GM21526 (cell line): ENCODE data around the gene MCU.

Experiments
- ATAC-seq: cut with Tn5 transposase; IDR thresholded peaks from one replicate; pipeline ENCODE4 v1.9.1; 2021; ENCODE audit warnings: moderate library complexity; ENCODE audit not compliant: unreplicated experiment, low FRiP score

Gene MCU

DNA sequence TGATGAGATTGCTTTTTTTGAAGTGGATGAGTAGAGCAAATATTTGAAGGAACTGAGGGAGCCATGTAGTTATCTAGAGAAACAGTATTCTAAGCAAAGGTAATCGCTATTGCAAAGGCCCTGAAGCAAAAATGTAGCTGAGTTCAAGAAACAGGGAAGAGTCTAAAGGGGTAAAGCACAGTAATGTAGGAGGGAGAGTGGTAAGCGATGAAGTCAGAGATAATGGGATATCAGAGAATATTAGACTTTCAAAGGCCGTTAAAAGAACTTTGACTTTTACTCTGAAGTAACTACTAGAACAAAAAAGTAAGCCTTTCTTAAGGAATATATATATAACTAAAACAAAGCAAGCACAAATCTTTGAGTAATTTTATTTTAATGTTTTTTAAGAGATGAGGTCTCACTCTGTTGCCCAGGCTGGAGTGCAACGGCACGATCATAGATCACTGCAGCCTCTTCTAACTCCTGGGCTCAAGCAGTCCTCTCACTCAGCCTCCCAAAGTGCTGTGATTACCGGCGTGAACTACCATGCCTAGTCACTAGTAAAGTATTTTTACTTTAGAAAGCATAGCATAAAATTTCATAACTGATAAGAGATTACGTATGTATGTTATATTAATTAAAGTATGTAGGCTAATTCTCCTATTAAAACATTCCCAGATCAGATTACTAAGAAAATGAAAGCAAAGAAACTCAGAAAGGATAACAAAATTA is 139.9 kb downstream of the MCU start:
- ATAC-seq, result no peak

DNA sequence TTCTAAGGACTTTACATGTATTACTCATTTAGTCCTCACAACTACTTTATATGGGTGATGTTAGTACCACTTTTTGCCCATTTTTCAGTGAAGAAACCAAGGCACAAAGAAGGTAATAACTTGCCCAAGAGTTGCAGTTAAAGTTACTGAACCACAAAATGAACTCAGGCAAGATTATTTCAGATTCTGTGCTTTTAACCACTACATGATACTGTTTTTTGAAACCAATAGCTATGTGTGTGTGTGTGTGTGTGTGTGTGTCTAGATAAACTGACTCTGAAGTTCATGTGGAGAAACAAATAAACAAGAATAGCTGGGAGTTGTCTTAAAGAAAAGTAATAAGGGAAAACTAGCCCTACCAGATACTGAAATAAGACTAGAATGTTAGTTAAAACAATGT is 140.8 kb downstream of the MCU start:
- ATAC-seq, result no peak

DNA sequence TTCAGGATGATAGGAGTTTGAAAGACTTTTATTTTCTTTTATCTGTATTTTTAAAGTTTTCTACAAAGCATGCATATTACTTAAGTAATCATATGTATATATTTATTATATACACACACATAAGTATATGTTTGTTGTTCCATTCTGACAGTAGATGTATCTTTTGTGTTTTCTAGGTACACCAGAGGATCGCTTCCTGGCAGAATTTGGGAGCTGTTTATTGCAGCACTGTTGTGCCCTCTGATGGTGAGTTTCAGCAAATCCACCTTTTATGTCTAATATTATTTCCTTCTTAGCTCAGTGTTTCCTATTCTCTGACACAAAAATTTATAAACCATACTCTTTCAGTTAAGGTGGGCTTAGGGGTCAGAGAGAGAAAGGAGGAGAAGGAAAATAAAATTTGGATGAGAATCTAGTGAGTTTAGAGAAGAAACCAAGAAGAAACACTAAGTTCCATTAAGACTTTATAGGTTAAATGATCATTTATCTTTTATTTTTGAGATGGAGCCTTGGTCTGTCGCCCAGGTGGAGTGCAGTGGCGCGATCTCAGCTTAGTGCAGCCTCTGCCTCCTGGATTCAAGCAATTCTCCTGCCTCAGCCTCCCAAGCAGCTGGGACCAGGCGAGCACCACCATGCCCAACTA is 142.4 kb downstream of the MCU start:
- no peak for ATAC-seq

- ATAC-seq, result no peak
These were observed 148.4 kb downstream of the MCU start for GRCh38 chr10:72840319-72840718.

DNA sequence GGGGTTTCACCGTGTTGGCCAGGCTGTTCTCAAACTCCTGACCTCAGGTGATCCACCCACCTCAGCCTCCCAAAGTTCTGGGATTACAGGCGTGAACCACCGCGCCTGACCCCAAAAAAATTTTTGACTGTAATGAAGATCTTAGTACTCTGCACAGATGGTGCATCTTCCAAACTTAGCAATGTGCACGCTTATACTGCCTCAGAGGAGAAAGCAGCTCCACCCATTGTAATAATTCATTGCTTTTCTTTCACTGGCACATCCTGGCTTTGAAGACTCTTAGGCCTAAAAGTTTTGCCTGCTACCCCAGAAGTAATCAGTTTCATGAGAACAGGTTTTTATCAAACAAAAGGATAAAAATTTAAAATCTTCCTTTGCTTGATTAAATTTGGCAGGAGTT is 149.5 kb downstream of the MCU start:
- ATAC-seq, result no peak

DNA sequence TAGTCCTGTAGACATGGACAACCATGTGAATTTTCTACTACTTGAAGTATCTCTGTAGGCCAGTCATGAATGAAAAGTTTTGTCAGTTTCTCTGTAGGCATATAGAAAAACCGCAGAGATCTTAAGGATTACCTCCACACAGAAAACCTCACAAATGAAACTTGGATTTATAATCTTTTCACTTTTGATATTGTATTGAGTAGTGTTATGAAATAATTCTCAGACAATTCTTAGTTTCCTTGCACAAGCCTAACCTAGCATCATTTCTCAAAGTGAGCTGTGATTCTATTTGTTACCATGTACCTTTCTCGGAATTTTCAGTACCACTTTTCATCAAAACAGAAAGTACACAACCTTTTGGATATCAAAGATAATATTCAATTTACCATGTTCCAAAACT is 150.2 kb downstream of the MCU start:
- no peak for ATAC-seq

DNA sequence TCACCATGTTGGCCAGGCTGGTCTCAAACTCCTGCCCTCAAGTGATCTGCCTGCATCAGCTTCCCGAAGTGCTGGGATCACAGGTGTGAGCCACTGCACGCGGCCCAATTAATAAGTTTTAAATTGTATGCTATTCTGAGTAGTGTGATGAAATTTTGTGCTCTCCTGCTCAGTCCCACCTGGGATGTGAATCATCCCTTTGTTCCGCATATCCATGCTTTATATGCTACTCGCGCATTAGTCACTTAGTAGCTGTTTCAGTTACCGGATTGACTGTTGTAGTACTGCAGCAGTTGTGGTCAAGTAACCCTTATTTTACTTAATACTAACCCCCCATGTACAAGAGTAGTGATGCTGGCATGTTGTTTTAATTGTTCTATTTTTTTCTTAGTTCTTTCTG is 154.3 kb downstream of the MCU start:
- no peak for ATAC-seq

DNA sequence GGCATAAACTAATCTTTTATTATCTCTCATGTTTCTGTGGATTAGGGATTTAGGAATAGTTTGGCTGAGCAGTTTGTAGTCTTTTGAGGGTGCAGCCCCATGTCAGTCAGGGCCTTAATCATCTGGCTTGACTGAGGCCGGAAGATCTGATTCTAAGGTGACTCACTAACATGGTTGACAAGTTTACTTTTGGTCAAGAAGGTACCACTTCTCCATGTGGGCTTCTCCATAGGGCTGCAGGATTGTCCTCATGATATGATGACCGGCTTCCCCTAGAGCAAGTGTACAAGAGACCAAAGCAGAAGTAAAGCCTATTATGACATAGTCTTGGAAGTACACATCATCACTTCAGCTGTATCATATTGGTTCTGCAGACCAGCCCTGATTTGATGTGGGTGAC is 155.7 kb downstream of the MCU start:
- no peak for ATAC-seq

DNA sequence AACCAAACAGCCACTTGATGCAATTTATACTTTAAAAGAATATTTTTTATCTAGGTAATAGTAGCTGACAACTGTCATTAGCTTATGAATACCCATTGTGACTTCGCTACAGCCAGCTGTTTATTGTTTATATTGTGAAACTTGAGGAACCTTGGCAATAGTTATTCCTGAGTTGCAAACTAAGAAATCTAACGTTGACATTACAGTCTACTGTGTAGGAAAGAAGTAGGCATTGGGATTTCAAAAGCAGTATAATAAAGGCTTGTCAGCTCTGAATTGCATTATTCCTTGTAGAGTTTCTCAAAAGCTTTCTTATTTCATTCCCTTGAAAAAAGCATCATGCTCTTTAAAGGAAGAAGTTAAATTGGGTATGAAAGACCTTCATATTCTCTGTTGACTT is 158.9 kb downstream of the MCU start:
- ATAC-seq, result no peak

- no peak for ATAC-seq
These were observed 159.6 kb downstream of the MCU start for GRCh38 chr10:72851509-72851908.

DNA sequence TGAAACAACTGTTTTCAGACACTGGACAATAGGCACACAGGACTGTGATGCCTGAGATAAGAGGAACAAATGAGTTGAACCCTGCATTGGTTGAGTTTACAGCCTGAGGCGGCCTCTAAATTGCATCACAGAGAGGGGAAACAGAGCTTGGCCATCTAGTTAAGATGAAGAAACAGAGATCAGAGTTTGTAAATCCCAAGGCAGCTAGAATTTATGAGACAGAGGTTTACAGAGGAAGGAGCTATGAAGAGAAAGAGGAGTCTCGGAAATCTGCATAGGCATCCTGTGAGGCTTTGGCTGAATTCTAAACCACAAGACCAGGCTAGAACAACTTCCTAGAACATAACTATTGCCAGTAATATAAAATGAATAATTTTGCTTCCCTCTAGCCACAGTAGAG is 160.6 kb downstream of the MCU start:
- ATAC-seq, result no peak

DNA sequence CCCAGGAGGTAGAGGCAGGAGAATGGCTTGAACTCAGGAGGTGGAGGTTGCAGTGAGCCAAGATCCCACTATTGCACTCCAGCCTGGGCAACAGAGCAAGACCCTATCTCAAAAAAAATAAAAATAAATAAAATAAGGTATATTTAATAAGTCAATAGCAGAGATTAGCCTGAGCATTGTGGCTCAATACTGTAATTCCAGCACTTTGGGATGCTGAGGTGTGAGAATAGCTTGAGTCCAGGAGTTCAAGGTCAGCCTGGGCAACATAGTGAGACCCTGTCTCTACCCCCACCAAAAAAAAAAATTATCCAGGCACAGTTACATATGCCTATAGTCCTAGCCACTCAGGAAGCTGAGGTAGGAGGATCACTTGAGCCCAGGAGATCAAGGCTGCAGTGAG is 163.2 kb downstream of the MCU start:
- no peak for ATAC-seq

DNA sequence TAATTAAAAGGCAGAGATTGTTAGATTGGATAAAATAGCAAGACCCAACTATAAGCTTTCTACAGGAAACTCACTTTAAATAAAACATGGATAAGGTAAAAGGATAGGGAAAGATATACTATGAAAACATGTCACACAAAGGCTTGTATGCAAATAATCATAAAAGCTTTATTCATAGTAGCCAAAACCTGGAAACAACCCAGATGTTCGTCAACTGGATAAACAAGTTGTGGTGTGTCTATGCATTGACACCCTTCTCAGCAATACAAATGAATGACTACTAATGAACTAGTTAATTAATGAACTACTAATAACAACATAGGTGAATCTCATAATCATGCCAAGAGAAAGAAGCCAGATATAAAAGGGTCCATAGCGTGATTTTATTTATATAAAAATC is 163.8 kb downstream of the MCU start:
- no peak for ATAC-seq

- no peak for ATAC-seq
These were observed 166.1 kb downstream of the MCU start for GRCh38 chr10:72858067-72858466.

DNA sequence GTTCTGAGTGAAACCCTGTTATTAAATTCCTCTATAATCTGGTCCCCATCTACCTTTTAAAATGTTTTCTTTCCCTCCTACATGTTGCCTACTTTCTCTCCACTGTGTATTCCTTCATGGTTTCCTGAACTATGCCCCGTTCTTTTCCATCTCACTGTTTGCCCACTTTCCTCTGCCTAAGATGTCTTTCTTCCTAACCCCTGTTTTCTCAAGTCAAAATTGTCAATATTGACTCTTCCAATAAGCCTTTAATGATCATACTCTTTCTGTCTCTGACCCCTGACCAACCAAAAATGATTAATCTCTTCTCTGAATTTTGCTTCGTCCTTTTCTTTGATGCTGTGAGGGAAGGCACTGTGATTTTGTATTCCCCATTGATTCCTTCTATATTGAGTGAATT is 171.0 kb downstream of the MCU start:
- ATAC-seq, result no peak

DNA sequence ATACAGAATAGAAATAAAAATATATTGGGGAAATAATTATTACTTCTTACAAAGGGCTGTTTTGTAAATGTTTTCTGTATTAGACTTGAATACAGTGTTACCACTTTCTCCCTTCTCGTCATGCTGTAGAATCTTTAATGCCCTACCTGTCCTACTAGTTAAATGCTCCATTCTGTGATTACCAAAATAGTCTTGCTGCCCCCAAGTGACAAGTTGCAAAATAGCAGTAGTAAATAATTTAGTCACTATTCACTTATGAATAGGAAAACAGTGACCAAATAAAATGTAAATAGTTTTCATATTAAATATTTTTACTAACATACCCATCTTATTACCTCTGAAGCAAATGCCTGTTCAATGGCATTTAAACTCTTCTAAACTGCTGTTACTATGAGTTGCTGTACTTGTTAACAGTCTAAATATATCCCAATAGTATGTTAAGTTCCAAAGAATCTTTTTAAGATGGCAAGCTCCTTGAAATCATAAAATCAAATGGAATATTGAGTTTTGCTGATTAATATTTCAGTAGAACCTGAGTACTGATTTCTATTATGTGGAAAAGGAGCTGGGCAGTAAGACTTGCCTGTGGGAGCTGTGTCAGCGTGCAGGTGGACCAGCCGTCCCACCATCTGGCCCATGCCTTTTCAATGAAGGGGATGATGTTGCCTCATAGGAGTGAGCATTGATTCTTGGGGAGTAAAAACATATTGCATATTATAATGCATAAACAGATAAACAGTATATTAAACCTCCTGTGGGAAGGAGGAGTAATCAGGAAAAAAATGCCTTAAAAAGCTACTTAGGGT is 183.5 kb downstream of the MCU start:
- ATAC-seq, result no peak

DNA sequence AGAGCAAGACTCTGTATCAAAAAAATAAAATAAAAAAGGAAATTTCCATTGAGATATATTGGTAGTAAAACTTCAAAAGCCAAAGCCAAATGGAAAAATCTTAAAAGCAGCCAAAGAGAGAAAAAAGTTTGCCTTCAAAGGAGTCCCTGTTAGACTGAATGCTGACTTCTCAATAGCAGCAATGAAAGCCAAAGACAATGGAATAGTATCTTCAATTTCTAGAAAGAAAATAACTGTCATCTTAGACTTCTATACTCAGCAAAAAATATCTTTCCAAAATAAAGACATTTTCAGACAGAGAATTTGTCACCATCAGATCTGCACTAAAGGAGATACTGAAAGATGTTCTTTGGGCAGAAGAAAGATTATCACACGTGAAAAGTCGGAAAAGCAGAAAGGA is 187.3 kb downstream of the MCU start:
- no peak for ATAC-seq

- no peak for ATAC-seq
These were observed 189.3 kb downstream of the MCU start for GRCh38 chr10:72881291-72881690.

- no peak for ATAC-seq
These were observed 191.9 kb downstream of the MCU start for GRCh38 chr10:72883861-72884260.

GRCh38 chr10:72885953-72886352 is 194.0 kb downstream of the MCU start:
- no peak for ATAC-seq

- ATAC-seq, result no peak
These were observed 194.7 kb downstream of the MCU start for GRCh38 chr10:72886621-72887020.

DNA sequence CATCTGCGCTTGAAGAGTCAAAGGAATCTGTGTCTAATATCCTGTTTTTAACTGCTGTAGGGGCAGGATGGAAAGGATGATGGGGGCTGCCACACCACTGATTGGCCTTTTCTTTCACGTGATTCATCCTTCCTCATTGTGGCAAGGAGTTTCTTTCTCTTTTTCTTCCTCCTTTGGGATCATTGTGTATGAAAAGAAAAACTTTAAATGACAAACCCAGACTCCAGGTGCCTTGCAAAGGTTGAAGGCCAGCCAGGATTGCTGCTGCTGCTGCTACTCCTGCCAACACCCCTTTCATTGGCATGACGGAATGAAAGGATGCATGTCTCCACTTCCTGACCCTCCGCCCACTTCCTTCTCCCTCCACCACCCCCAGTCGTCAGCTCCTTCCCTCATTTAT is 195.1 kb downstream of the MCU start:
- ATAC-seq, result no peak
